Subcutaneous adipose tissue (tissue), 4 donors: ENCODE results near the gene TMEM63A. TPM values are rescaled to one million over a fixed set of nuclear protein-coding genes. Genes with fewer than 3 reads are reported as not detected.

Experiments used
- total RNA-seq, 4 donors: library from RNA; depleted of rRNA; stranded (reverse); fragments of >200 nt; gene quantifications; one replicate each; pipeline ENCODE4 v1.1.0, GENCODE V29; 2016
- TF ChIP-seq, protein P1 (sequence below): fragments of 450-650 bp; IDR thresholded peaks from one replicate; pipeline ENCODE4 v1.5.1; 2016; ENCODE audit warnings: low read depth, mild to moderate bottlenecking, control low read depth, antibody characterized with exemption, moderate library complexity

TMEM63A gene
- total RNA-seq, 4 donors from 2014 or later, result 65.5 to 115 (median 68.3) TPM

DNA sequence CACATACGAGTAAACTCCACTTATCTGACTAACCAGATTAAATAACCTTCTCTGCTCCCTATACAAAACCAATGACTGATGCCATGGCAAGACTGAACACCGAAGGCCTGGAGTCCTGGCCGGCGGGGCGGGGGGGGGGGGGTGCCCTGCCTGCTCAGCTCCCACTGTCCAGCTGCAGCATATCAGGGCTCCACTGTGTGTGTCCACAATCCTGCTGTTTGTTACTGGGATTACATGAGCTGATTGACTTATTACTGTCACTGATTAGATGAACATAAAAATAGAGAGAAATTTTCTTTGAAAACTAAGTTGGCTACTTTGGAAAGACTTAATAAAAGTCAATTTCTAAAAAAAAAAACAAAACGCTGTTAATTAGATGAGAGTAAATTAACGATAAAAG lies 24.9 kb downstream of the TMEM63A start:
- TF ChIP-seq, protein P1, sequence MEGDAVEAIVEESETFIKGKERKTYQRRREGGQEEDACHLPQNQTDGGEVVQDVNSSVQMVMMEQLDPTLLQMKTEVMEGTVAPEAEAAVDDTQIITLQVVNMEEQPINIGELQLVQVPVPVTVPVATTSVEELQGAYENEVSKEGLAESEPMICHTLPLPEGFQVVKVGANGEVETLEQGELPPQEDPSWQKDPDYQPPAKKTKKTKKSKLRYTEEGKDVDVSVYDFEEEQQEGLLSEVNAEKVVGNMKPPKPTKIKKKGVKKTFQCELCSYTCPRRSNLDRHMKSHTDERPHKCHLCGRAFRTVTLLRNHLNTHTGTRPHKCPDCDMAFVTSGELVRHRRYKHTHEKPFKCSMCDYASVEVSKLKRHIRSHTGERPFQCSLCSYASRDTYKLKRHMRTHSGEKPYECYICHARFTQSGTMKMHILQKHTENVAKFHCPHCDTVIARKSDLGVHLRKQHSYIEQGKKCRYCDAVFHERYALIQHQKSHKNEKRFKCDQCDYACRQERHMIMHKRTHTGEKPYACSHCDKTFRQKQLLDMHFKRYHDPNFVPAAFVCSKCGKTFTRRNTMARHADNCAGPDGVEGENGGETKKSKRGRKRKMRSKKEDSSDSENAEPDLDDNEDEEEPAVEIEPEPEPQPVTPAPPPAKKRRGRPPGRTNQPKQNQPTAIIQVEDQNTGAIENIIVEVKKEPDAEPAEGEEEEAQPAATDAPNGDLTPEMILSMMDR, result no peak

DNA sequence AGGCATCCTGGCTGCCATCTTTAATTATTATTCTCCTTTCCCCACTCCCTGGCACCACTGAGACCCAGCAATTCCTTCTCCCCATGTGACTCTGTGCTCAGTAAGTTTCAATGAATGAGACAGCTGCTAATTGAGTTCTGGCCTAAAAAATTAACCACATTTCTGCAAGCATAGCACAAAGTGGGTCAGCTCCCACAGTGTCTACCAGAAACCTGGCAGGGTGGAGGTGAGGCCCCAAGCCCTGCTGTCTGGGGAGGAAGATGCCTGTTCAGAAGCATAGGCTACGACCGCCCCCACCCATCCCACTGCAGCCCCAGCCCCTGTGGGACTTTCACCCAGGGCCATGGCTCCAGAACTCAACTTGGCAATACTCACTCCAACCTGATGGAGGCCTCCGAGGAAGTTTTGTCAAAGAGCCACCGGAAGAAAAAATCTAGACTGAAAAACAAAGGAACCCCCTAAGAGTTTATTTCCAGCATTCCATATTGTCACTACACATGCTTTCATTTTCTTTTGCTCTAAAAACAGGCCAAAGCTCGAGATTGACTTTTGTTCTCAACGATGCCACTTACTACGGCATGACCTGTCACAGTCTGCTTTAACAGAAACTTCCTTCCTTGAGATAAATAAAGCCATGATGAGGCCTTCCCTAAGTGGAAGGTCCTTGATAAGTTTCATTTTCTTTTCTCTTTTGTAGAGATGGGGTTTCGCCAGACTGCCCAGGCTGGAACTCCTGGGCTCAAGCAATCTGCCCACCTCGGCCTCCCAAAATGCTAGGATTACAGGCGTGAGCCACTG lies 26.5 kb downstream of the TMEM63A start:
- TF ChIP-seq, protein P1, result no peak

DNA sequence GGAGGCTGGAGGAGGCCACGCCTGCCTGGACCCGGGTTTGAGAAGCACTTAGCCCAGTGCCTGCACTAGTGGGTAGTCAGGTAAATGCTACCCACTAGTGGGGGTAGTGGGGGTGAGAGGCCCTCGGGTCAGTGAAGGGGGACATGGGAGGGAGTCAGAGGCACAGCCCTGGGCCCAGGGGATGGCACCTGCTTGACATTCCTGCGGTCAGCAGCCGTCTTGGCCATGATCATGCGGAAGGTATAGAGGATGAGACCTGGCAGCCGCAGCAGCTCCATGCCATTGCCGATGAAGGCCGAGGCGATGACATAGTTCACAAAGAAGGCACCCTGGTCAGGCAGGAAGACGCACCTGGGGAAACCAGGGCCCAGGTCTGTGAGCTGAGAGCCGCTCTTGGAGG lies 28.7 kb downstream of the TMEM63A start:
- TF ChIP-seq, protein P1, result no peak

DNA sequence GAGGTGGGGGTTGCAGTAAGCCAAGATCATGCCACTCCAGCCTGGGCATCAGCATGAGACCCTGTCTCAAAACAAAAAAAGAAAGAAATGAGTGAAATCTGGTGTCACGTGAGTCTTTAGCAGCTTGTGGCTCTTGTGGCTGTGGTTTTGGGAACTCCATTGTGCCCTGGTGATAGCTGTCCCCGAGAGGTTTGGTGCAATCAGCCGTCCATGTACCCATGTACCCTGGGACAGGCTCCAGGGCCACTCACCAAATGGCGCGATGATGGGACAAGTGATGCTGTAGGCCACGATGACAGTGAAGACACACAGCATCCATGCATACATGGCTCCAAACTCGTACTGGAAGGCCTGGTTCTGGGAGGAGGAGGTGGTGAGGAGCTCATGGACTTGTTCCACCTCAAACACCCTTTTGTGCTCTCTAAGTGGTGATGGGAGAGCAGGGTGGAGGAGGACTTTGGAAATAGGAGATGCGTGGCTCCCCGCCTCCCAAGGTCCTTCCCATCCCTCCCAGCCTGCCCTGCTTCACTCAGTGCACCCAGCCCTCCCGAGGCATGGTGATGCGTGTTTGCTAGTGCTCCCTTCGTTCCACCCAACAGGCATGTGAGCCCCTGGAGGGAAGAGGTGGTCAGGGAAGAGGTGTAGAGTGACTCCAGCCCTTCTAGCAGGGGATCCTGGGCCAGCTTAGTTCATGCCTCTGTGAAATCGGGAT lies 29.6 kb downstream of the TMEM63A start:
- TF ChIP-seq, protein P1, result no peak

DNA sequence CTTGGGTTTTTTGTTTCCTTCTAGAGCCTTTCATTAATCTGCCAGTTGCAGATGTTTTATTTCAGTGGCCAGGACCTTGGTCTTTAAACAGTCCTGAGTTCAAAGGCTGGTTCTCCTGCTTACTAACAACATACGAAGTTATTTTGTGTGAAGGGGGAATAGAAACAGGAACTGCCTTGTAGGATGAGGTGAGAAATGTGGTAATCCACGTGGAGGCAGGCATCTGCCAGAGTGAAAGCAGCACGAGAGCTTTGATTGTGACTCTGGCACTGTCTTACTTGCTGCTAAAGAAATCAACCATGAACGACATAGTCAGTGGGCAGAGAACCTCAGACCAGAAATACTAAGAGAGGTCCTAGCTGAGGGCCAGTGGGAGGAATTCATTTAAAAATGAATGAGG lies 30.4 kb downstream of the TMEM63A start:
- TF ChIP-seq, protein P1, result no peak

DNA sequence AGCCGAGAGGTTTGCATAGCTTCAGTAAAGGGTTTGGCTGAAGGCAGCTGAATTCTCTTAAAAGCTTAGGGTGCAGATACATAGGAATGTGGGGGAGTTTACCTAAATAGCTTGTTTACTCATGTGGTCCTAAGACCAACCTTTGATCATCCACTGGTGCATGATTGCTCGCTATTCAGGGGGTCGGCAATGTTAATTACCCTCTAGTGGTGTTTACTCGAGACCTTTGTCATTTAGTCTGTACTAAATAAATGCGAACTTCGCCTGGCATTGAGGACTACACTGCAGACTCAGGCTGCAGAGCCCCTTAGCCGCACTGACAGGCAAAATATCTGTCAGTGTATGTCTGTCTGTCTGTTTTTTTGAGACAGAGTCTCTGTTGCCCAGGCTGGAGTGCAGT lies 31.8 kb downstream of the TMEM63A start:
- TF ChIP-seq, protein P1, result no peak

DNA sequence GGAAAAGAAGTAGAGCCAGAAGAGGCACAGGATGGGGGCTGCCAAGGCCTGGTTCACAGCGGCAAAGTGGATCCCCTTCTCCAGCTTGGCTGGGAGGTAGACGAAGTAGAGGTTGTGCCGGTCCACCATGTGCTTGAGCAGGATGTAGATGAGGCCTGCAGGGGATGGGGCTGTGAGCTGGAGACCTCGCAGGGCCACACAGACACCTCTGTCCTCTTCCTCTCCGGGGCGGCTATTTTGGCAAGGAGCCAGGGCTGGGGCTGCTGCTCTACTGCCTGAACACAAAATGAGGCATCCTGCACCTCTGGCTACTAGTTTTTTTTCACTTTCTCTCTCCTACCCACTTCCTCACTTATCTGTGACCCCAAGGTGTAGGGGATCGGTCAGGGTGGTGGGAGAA lies 32.3 kb downstream of the TMEM63A start:
- TF ChIP-seq, protein P1, result no peak
